ENCODE data around the gene CCDC177.

DNA sequence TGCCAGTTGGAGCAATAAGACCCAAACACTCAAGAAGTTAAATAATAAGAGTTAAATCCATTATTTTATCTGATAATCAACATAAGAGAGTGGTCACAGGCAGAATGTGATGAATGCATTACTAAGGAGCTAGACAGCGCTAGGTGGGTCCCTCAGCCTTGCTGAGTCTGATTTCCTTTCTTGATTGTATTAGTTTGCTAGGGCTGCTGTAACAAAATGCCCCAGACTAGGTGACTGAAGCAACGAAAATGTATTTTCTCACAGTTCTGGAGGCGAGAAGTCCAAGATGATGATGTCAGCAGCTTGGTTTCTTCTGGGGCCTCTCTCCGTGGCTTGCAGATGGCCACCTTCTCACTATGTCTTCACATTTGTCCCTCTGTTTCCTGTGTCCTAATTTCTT lies 8.2 kb upstream of the CCDC177 start:
- TF ChIP-seq POLR2A (IDR thresholded peaks at IDR 0.05) = no peak
- TF ChIP-seq, protein P1, sequence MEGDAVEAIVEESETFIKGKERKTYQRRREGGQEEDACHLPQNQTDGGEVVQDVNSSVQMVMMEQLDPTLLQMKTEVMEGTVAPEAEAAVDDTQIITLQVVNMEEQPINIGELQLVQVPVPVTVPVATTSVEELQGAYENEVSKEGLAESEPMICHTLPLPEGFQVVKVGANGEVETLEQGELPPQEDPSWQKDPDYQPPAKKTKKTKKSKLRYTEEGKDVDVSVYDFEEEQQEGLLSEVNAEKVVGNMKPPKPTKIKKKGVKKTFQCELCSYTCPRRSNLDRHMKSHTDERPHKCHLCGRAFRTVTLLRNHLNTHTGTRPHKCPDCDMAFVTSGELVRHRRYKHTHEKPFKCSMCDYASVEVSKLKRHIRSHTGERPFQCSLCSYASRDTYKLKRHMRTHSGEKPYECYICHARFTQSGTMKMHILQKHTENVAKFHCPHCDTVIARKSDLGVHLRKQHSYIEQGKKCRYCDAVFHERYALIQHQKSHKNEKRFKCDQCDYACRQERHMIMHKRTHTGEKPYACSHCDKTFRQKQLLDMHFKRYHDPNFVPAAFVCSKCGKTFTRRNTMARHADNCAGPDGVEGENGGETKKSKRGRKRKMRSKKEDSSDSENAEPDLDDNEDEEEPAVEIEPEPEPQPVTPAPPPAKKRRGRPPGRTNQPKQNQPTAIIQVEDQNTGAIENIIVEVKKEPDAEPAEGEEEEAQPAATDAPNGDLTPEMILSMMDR (IDR thresholded peaks at IDR 0.05) = no peak
